ENCODE results near the gene RNF123. TPM values are rescaled to one million over a fixed set of nuclear protein-coding genes. Genes with fewer than 3 reads are reported as not detected.

RNF123 gene
- total and polyA plus RNA-seq, 2 experiments from 2014 or later, result 14.6 to 32.5 TPM

GRCh38 chr3:49706456-49707112 is 17.2 kb downstream of the RNF123 start (continued):
- TF ChIP-seq ZNF462 (CRISPR knock-in tag; IDR thresholded peaks at IDR 0.05), result no peak

GRCh38 chr3:49707113-49707480 is 17.7 kb downstream of the RNF123 start:
- H3K36me3 ChIP-seq (ENCODE audit: insufficient read depth), result no peaks in the 10 kb centered on the region
- H3K4me2 ChIP-seq, result no peak overlapping the region
- H3F3A ChIP-seq (replicated peaks; ENCODE audit: low read depth), result no peaks in the 10 kb centered on the region; the same call in 1 of the 2 replicates
- no peaks in the 10 kb centered on the region for H3K79me2 ChIP-seq (replicated peaks; ENCODE audit: insufficient read depth)
- H4K20me1 ChIP-seq (replicated peaks; ENCODE audit: insufficient read depth), result peaks cover 6% of the 10 kb centered on the region; the same call in 1 of the 2 replicates
- DNase-seq (ENCODE audit: low spot score) (no peak), ATAC-seq (no peak)
- Mint-ChIP-seq H3K4me3 (no peak overlapping the region), H3K36me3 (ENCODE audit: low read depth) (peaks cover 11% of the 10 kb centered on the region), H3K27ac (no peak overlapping the region), H3K9me3 (no peaks in the 10 kb centered on the region), H3K4me1 (peaks cover 8% of the 10 kb centered on the region; the same call in 2 of the 3 replicates), H3K27me3 (ENCODE audit: insufficient read depth, low read depth, poor library complexity) (peaks cover 15% of the 10 kb centered on the region)
- H3K27me3 ChIP-seq (ENCODE audit: insufficient read depth), result no peaks in the 10 kb centered on the region
- no peaks in the 10 kb centered on the region for H3K4me1 ChIP-seq (ENCODE audit: insufficient read depth)
- no peak overlapping the region for H3K27ac ChIP-seq (ENCODE audit: low read depth)
- no peaks in the 10 kb centered on the region for H3K9me2 ChIP-seq (ENCODE audit: insufficient read depth)
- H3K4me3 ChIP-seq, result no peak overlapping the region
- H2AFZ ChIP-seq, result no peak overlapping the region
- TF ChIP-seq STAT1 (IDR thresholded peaks at IDR 0.05; ENCODE audit: unreplicated experiment) (no peak), JUNB (IDR thresholded peaks at IDR 0.05; ENCODE audit: unreplicated experiment) (no peak), REST (IDR thresholded peaks at IDR 0.05; ENCODE audit: unreplicated experiment) (no peak), CREB1 (CRISPR knock-in tag; IDR thresholded peaks at IDR 0.05; ENCODE audit: low read depth) (no peak), ZNF114 (CRISPR knock-in tag; IDR thresholded peaks at IDR 0.05) (no peak), ZNF331 (CRISPR knock-in tag; IDR thresholded peaks at IDR 0.05; ENCODE audit: low read depth) (no peak), POLR2AphosphoS5 (IDR thresholded peaks at IDR 0.05; ENCODE audit: low read depth) (no peak), NANOG (IDR thresholded peaks at IDR 0.05; ENCODE audit: borderline replicate concordance) (no peak)

All from GM23338 (cell line).